Stomach smooth muscle (tissue), 2 donors: ENCODE measurements around the gene PDYN.

Source experiments
- H3K27ac ChIP-seq: one replicate; pipeline ENCODE4 v1.7.0; 2013; ENCODE audit warnings: mild to moderate bottlenecking, low read length, inconsistent platforms
- H3K27me3 ChIP-seq, 2 donors: one replicate each; pipeline ENCODE4 v1.7.0; 2013; ENCODE audit warnings: low read length in 2 of 2; ENCODE audit not compliant: insufficient read depth in 2 of 2, control insufficient read depth in 1 of 2
- H3K36me3 ChIP-seq, 2 donors: one replicate each; pipeline ENCODE4 v1.7.0; 2013; ENCODE audit warnings: low read length in 2 of 2; ENCODE audit not compliant: control insufficient read depth in 2 of 2, insufficient read depth in 2 of 2
- H3K4me1 ChIP-seq: one replicate; pipeline ENCODE4 v1.7.0; 2013; ENCODE audit warnings: low read length; ENCODE audit not compliant: control insufficient read depth, insufficient read depth
- H3K4me3 ChIP-seq, 2 donors: one replicate each; pipeline ENCODE4 v1.7.0; 2013; ENCODE audit warnings: low read length in 2 of 2
- H3K9ac ChIP-seq, 2 donors: one replicate each; pipeline ENCODE4 v1.7.0; 2013; ENCODE audit warnings: low read length in 2 of 2, mild to moderate bottlenecking in 1 of 2
- H3K9me3 ChIP-seq, 2 donors: one replicate each; pipeline ENCODE4 v1.7.0; 2013; ENCODE audit warnings: low read length in 2 of 2; ENCODE audit not compliant: control insufficient read depth in 2 of 2
- donor health status: healthy.
- donor health status: Pancreatic carcinoma.

Gene PDYN

GRCh38 chr20:1933465-1933870, 60.4 kb downstream of the PDYN start:
- Histone ChIP-seq H3K4me3 (no peak overlapping the region), H3K9me3 (no peaks in the 10 kb centered on the region), H3K9ac (no peak overlapping the region), H3K27ac (no peak overlapping the region), H3K4me1 (peaks cover 26% of the 10 kb centered on the region), H3K27me3 (no peaks in the 10 kb centered on the region), H3K36me3 (peaks cover 0 to 6% of the 10 kb centered on the region in 2 donors)

- H3K27me3 ChIP-seq, result no peaks in the 10 kb centered on the region
- H3K4me1 ChIP-seq, result peaks cover 26% of the 10 kb centered on the region
- H3K36me3 ChIP-seq, result peaks cover 0 to under 1% of the 10 kb centered on the region in 2 donors
- H3K9me3 ChIP-seq, result no peaks in the 10 kb centered on the region
- H3K4me3 ChIP-seq, result no peak overlapping the region
- no peak overlapping the region for H3K9ac ChIP-seq
- no peak overlapping the region for H3K27ac ChIP-seq
Observed at GRCh38 chr20:1932971-1933370, 60.9 kb downstream of the PDYN start.

GRCh38 chr20:1931830-1932229, 62.0 kb downstream of the PDYN start:
- H3K4me1 ChIP-seq, result peaks cover 26% of the 10 kb centered on the region
- no peaks in the 10 kb centered on the region for H3K36me3 ChIP-seq
- H3K4me3 ChIP-seq, result no peak overlapping the region
- no peak overlapping the region for H3K9ac ChIP-seq
- H3K27me3 ChIP-seq, result no peaks in the 10 kb centered on the region
- no peaks in the 10 kb centered on the region for H3K9me3 ChIP-seq
- no peak overlapping the region for H3K27ac ChIP-seq

- Histone ChIP-seq H3K27me3 (no peaks in the 10 kb centered on the region), H3K27ac (no peak overlapping the region), H3K4me3 (no peak overlapping the region), H3K4me1 (peaks cover 20% of the 10 kb centered on the region), H3K36me3 (no peaks in the 10 kb centered on the region), H3K9me3 (no peaks in the 10 kb centered on the region), H3K9ac (no peak overlapping the region)
Observed at GRCh38 chr20:1930165-1930564, 63.7 kb downstream of the PDYN start.

GRCh38 chr20:1929460-1929859, 64.4 kb downstream of the PDYN start:
- no peaks in the 10 kb centered on the region for H3K27me3 ChIP-seq

GRCh38 chr20:1928782-1929181, 65.1 kb downstream of the PDYN start:
- Histone ChIP-seq H3K4me3 (no peak overlapping the region), H3K27me3 (no peaks in the 10 kb centered on the region), H3K9ac (no peak overlapping the region), H3K36me3 (peaks cover 0 to 3% of the 10 kb centered on the region in 2 donors), H3K27ac (no peak overlapping the region), H3K9me3 (no peaks in the 10 kb centered on the region), H3K4me1 (peaks cover 14% of the 10 kb centered on the region)

More at GRCh38 chr20:1929460-1929859, 64.4 kb downstream of the PDYN start:
- Histone ChIP-seq H3K4me1 (peaks cover 15% of the 10 kb centered on the region), H3K4me3 (no peak overlapping the region), H3K9me3 (no peaks in the 10 kb centered on the region), H3K36me3 (peaks cover 0 to 3% of the 10 kb centered on the region in 2 donors), H3K9ac (no peak overlapping the region), H3K27ac (no peak overlapping the region)
